DMS114 treated with DMSO at 0.1 percent for 48 hours (cell line): ENCODE results near the gene AMY1B.
"Not testable (repeated sequence)": the region's sequence is repeated elsewhere in the genome, so short reads cannot be mapped to it uniquely, and the experiment has no call there.

Experiments used
- DNase-seq: peaks from one replicate; lab custom pipeline; 2025; ENCODE audit not compliant: unreplicated experiment; lab: John Stamatoyannopoulos, UW

The AMY1B gene

DNA sequence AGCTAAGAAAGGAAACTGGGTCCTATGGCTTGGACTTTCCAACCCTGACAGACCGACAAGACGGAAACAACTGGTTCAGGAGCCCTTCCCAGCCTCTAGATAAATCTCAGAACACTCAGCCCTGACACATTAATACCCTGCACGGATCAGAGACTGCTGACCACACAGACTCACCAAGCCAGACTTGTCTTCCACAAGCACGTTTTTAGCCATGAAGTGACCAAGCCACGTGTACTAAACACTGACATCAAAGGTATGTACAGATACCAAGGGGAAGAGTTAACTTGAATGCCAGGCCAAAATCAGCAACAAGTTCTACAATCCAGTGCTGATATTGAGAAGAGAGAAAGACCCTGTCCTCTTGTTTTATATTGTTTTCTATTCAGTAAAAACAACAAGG, at the start of gene AMY1B:
TSS of gene AMY1B (minus strand) at position 101 of the 400 bp plus-strand sequence. CDS start 571 bp downstream, outside the sequence.
- DNase-seq = not testable (repeated sequence)

DNA sequence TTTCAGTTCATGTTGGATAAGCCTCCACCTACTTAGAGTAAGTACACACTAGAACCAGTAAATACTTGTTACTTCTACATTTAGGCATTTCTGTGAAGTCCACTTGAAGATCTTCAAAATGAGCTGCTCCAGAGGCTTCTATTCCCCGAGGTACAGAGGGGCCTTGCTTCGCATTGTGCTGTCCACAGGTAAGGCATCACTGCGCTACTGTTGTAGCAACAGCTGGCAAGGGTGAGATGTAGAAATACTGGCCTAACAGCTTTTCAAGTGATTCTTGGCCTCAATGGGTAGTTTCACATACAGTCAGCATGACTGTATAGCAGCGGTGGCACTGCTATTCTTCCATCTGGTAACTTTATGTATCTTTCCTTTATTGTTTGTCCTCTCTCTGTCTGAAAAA, 49.0 kb upstream of the AMY1B start:
- not testable (repeated sequence) for DNase-seq

DNA sequence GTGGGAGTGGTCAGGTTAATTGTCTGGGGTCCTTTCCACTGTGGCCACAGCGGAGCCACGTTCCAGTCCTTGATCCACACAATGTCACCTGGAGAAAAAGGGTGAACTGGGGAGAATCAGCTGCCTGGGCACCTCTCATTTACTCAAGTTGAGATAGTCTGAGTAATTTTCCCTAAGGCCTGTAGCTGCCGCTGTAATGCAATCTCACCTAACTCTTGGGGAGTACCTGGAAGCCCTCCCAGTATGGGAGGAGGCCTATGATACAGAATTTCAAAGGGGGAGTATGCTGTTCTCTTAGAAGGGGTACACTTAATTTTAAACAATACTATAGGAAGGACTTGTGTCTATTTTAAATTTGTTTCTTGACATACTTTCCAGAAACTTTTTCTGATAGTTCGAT, 48.4 kb upstream of the AMY1B start:
- not testable (repeated sequence) for DNase-seq

- not testable (repeated sequence) for DNase-seq
Observed at GRCh38 chr1:103738031-103738430, 42.0 kb upstream of the AMY1B start.

GRCh38 chr1:103735334-103735733, 39.3 kb upstream of the AMY1B start:
- DNase-seq = not testable (repeated sequence)

- not testable (repeated sequence) for DNase-seq
Observed at GRCh38 chr1:103721473-103721872, 25.5 kb upstream of the AMY1B start.

DNA sequence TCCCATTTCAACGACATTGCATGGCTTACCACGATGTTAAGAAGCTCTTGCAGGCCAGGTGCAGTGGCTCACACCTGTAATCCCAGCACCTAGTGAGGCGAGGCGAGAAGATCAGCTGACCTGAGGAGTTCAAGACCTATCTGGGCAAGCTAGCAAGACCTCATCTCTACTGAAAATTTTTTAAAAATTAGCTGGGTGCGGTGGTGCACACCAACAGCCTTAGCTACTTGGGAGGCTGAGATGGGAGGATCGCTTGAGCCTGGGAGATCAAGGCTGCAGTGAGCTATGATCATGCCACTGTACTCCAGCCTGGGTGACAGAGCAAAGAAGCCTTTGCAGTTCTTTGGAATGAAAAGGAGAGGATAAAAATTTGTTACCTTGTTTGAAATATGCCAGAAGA, 21.4 kb upstream of the AMY1B start:
- DNase-seq = not testable (repeated sequence)

DNA sequence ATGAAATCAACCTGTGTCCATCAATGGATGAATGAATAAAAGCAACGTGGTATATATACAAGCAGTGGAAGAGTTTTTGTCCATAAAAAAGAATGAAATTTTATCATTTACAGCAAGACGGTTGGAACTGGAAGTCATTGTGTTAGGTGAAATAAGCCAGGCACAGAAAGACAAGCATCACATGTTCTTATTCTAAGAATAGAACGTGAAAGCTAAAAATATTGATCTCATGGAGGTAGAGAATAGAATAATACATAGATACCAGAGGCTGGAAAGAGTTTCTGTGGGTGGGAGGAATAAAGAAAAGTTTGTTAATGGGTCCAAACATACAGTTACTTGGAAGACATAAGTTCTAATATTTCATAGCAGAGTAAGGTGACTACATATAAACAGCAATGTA, 14.4 kb upstream of the AMY1B start:
- DNase-seq = not testable (repeated sequence)

DNA sequence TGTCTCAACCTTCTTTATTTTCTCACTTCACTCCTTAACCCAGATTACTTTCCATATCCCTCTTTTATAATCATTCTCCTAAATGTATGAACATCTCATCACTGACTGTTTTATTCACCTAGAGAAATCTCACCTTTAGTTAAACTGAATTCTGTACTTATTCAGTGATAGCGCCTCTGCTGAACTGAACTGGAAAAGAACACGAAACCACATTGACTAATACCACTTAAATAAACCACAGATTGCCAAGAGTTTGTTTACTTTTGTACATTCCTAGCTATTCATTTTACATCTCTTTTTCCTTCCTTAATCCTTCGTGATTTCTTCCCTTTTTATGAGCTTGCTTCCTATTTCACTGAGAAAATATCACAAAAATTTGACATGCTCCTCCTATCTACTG, 11.7 kb upstream of the AMY1B start:
- DNase-seq = not testable (repeated sequence)

GRCh38 chr1:103701256-103701655, 5.2 kb upstream of the AMY1B start:
- not testable (repeated sequence) for DNase-seq

GRCh38 chr1:103700669-103701068, 4.7 kb upstream of the AMY1B start:
- not testable (repeated sequence) for DNase-seq

DNA sequence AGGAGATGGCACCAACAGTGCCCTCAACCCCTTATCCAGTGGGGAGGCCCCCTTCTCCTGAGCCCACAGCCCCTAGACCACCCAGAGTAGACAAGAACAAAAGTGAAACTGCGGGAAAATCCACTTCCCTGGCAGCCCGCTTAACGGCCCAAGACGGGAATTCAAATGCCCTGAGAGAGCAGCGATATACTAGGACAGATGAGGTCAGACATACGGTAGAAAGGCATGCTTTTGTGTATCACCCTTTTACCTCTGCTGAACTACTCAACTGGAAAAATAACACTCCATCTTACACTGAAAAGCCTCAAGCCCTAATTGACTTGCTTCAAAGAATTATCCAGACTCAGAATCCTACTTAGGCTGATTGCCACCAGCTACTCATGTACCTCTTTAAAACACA, 1.4 kb upstream of the AMY1B start:
- DNase-seq = not testable (repeated sequence)

DNA sequence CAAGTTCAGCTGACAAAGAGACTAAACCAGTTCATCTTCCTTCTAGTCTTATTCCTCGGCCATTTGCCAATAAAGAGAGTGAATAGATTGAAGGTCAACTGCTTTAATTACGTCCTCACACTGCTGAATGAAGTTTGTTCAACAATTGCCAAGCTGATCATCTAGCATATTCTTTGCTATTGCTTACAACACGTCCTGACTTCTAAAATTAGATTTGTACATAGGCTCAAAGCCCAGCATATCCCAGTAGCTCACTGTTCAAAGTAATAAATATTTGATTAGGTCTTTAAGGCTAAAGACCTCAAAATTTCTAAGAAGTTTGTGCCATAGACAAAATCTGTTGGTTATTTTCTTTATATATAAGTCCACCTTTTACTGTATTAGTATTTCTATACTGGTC, 19.7 kb downstream of the AMY1B start:
- not testable (repeated sequence) for DNase-seq

- DNase-seq = not testable (repeated sequence)
Observed at GRCh38 chr1:103655460-103655859, 40.5 kb downstream of the AMY1B start, which contains the start of gene AMY1A. AMY1A (plus strand) TSS chr1:103655760; CDS start chr1:103656331, 571 bp downstream.

DNA sequence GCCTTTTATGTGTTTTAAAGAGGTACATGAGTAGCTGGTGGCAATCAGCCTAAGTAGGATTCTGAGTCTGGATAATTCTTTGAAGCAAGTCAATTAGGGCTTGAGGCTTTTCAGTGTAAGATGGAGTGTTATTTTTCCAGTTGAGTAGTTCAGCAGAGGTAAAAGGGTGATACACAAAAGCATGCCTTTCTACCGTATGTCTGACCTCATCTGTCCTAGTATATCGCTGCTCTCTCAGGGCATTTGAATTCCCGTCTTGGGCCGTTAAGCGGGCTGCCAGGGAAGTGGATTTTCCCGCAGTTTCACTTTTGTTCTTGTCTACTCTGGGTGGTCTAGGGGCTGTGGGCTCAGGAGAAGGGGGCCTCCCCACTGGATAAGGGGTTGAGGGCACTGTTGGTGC, 41.9 kb downstream of the AMY1B start:
- not testable (repeated sequence) for DNase-seq

GRCh38 chr1:103650889-103651288, 45.1 kb downstream of the AMY1B start:
- not testable (repeated sequence) for DNase-seq

- DNase-seq = not testable (repeated sequence)
Observed at GRCh38 chr1:103650305-103650704, 45.7 kb downstream of the AMY1B start.

GRCh38 chr1:103643908-103644307, 52.1 kb downstream of the AMY1B start:
- not testable (repeated sequence) for DNase-seq

DNA sequence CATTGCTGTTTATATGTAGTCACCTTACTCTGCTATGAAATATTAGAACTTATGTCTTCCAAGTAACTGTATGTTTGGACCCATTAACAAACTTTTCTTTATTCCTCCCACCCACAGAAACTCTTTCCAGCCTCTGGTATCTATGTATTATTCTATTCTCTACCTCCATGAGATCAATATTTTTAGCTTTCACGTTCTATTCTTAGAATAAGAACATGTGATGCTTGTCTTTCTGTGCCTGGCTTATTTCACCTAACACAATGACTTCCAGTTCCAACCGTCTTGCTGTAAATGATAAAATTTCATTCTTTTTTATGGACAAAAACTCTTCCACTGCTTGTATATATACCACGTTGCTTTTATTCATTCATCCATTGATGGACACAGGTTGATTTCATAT, 54.8 kb downstream of the AMY1B start:
- not testable (repeated sequence) for DNase-seq
